ENCODE measurements around the gene PROCA1. TPM values are rescaled to one million over a fixed set of nuclear protein-coding genes. Genes with fewer than 3 reads are reported as not detected.

Gene PROCA1
- total RNA-seq, 1 donor from 2014 or later: 1.5 TPM

DNA sequence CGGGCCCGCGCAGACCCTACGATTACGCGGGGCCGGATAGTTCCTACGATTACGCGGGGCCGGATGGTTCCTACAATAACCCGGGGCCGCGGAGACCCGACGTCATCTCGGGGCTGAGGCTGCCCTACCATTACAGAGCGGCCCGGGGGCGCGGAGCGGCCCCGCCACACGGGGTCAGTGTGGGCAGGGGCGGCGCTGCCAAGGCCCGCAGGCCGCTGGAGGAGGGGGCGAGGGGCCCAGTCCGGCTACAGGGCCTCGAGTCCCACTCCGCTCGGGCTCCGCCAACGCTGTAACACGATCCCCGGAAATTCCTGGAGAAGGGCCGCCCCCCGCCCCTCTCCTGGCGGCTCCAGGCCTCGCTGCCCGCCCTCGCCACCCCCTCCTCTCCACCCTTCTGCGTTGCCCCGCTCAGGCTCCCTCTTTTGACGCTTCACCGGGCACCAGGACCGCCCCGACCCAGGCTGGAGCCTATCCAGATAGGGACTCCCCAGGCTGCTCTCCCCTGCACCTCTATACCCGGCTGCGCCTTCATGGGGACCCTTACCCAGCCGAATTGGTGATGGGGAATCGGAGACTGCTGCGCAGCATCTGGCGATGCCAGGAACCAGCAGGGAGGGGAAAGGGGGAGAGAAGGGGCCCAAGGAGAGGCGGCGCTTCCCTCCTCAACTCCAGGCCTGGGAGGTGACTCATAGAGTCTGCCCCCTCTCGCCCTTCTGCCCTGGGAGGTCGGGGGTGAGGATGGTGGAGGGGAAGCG, 6.1 kb upstream of the PROCA1 start, which contains the start of gene RAB34:
TSS of gene RAB34 (minus strand) at position 291 of the 755 bp plus-strand sequence. CDS start 602 bp downstream, outside the sequence.
- TF ChIP-seq POLR2AphosphoS5 (IDR thresholded peaks at IDR 0.05; ENCODE audit: insufficient read depth in 1 of 2, low read depth in 1 of 2) (peak in 1 of 2 donors; percentile 89), POLR2A (IDR thresholded peaks at IDR 0.05) (peak in 1 of 2 donors; percentile 61), CTCF (IDR thresholded peaks at IDR 0.05) (no peak)
- intact Hi-C loops (cut with DNase I): no loop called here
- Histone ChIP-seq H3K27me3 (no peaks in the 10 kb centered on the region), H3K27ac (peak within 1 kb of the TSS; percentile 93), H3K4me3 (peak within 1 kb of the TSS; percentile 75 to 91), H3K4me1 (peaks cover 62% of the 10 kb centered on the region), H3K36me3 (peaks cover 0 to 25% of the 10 kb centered on the region in 2 donors), H3K9me3 (no peaks in the 10 kb centered on the region)
- no peak for DNase-seq (ENCODE audit: extremely low spot score in 2 of 2)

- no peaks in the 10 kb centered on the region for H3K9me3 ChIP-seq
- H3K36me3 ChIP-seq: peaks cover 0 to 18% of the 10 kb centered on the region in 2 donors
- no peaks in the 10 kb centered on the region for H3K27me3 ChIP-seq
- H3K4me3 ChIP-seq: peak overlapping the region; percentile 75 to 91
- peaks cover 62% of the 10 kb centered on the region for H3K4me1 ChIP-seq
- peak in 1 of 2 donors; percentile 35 for TF ChIP-seq POLR2AphosphoS5 (IDR thresholded peaks at IDR 0.05; ENCODE audit: insufficient read depth in 1 of 2, low read depth in 1 of 2)
- TF ChIP-seq POLR2A (IDR thresholded peaks at IDR 0.05): no peak
- no peak for DNase-seq (ENCODE audit: extremely low spot score in 2 of 2)
- peak overlapping the region; percentile 93 for H3K27ac ChIP-seq
- intact Hi-C loops (cut with DNase I): no loop called here
These were observed 5.3 kb upstream of the PROCA1 start for GRCh38 chr17:28716740-28717577.

DNA sequence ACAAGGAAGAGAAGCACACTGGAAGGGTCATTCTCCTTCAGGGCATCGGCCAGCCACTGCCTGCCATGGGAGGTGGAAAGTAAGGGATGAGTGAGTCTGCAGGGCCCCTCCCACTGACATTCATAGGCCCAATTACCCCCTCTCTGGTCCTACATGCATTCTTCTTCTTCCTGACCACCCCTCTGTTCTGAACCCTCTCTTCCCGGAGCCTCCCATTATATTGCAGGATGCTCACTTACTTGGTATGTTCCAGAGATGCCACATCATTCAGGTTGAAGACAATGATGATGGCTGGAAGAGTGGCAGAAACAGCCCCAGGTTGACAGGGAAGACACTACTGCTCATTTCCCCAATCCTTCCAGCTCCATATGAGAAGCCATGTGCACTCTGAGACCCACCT, 3.5 kb upstream of the PROCA1 start:
- H3K4me1 ChIP-seq: peaks cover 54% of the 10 kb centered on the region

DNA sequence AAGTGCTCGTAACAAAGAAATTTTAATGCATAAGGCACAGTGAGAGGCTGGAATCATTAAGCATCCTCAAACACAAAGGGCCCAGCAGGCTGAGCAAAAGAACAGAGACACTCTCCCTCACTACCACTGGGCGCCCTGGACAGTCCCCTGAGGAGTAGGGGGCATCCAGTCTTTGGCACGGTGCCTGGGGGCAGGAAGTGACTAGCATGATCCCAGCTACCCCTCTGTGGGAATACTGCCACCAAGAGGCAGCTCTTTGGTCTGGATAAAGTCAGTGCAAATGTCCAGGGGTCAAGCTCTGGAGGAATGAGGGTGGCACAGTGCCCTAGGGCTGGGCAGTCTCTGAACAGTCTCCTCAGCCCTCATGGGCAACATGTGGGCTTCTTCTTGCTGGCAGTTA, 2.6 kb upstream of the PROCA1 start:
- no peaks in the 10 kb centered on the region for H3K27me3 ChIP-seq
- H3K4me3 ChIP-seq: no peak overlapping the region
- peaks cover 61% of the 10 kb centered on the region for H3K4me1 ChIP-seq
- no peaks in the 10 kb centered on the region for H3K9me3 ChIP-seq
- no peak for DNase-seq (ENCODE audit: extremely low spot score in 2 of 2)
- peaks cover 0 to 11% of the 10 kb centered on the region in 2 donors for H3K36me3 ChIP-seq
- intact Hi-C loops (cut with DNase I): no loop called here
- TF ChIP-seq CTCF (IDR thresholded peaks at IDR 0.05): no peak
- no peak for TF ChIP-seq POLR2A (IDR thresholded peaks at IDR 0.05)
- TF ChIP-seq POLR2AphosphoS5 (IDR thresholded peaks at IDR 0.05; ENCODE audit: insufficient read depth in 1 of 2, low read depth in 1 of 2): no peak
- H3K27ac ChIP-seq: no peak overlapping the region

More for the DNA sequence above, 3.5 kb upstream of the PROCA1 start:
- Histone ChIP-seq H3K36me3 (peaks cover 0 to 11% of the 10 kb centered on the region in 2 donors), H3K9me3 (no peaks in the 10 kb centered on the region), H3K4me3 (no peak overlapping the region), H3K27ac (no peak overlapping the region), H3K27me3 (no peaks in the 10 kb centered on the region)
- no peak for DNase-seq (ENCODE audit: extremely low spot score in 2 of 2)
- intact Hi-C loops (cut with DNase I): no loop called here
- no peak for TF ChIP-seq POLR2A (IDR thresholded peaks at IDR 0.05)
- no peak for TF ChIP-seq POLR2AphosphoS5 (IDR thresholded peaks at IDR 0.05; ENCODE audit: insufficient read depth in 1 of 2, low read depth in 1 of 2)
- no peak for TF ChIP-seq CTCF (IDR thresholded peaks at IDR 0.05)

- no peaks in the 10 kb centered on the region for H3K27me3 ChIP-seq
- no peak overlapping the region for H3K27ac ChIP-seq
- no peak for DNase-seq (ENCODE audit: extremely low spot score in 2 of 2)
- H3K4me3 ChIP-seq: no peak overlapping the region
- H3K36me3 ChIP-seq: peaks cover 0 to 11% of the 10 kb centered on the region in 2 donors
- H3K4me1 ChIP-seq: peaks cover 46% of the 10 kb centered on the region
- intact Hi-C loops (cut with DNase I): no loop called here
- H3K9me3 ChIP-seq: no peaks in the 10 kb centered on the region
- TF ChIP-seq POLR2AphosphoS5 (IDR thresholded peaks at IDR 0.05; ENCODE audit: insufficient read depth in 1 of 2, low read depth in 1 of 2) (no peak), CTCF (IDR thresholded peaks at IDR 0.05) (no peak), POLR2A (IDR thresholded peaks at IDR 0.05) (no peak)
These were observed 1.2 kb upstream of the PROCA1 start for GRCh38 chr17:28712705-28713415.

Data from vagina (tissue), 2 donors.